Naive thymus-derived CD8-positive, alpha-beta T cell (primary cell): ENCODE measurements around the gene LMF1. TPM values are rescaled to one million over a fixed set of nuclear protein-coding genes. Genes with fewer than 3 reads are reported as not detected.

Source experiments
- ATAC-seq, 2 donors: fragments of 150-1000 bp; cut with Tn5 transposase in 1 of 2; sonication (Bioruptor Pico), chemical (Tn5 transposase) in 1 of 2; 1 replicate in 1 of 2; 2 replicates in 1 of 2; pipeline ENCODE4 v1.10.0; 2021; ENCODE audit warnings: mild to moderate bottlenecking in 2 of 2, moderate library complexity in 2 of 2
- POLR2A ChIA-PET: fragments of 350-600 bp; sonication (Branson Sonifier 250); formaldehyde crosslinking; loops from one replicate; lab custom pipeline; 2021; ENCODE audit warnings: antibody characterized with exemption; lab: Charles Lee
- DNase-seq, 10 donors: peaks; one replicate each; pipeline versions ENCODE4 v3.0.0 to v3.0.0-alpha.2; 2020 to 2022
- H3K27ac Mint-ChIP-seq, 10 donors: one replicate each; pipeline ENCODE4 v1.8.0; 2020 to 2022; ENCODE audit warnings: mild to moderate bottlenecking in 10 of 10, mixed read lengths in 10 of 10, moderate library complexity in 4 of 10, inconsistent platforms in 1 of 10
- H3K27me3 Mint-ChIP-seq, 5 donors: one replicate each; pipeline ENCODE4 v1.8.0; 2021 to 2022; ENCODE audit warnings: mixed read lengths in 5 of 5
- H3K36me3 Mint-ChIP-seq, 3 donors: one replicate each; pipeline ENCODE4 v1.8.0; 2020 to 2022; ENCODE audit warnings: mixed read lengths in 3 of 3, mild to moderate bottlenecking in 2 of 3, inconsistent platforms in 1 of 3
- H3K4me1 Mint-ChIP-seq, 4 donors: one replicate each; pipeline ENCODE4 v1.8.0; 2021 to 2022; ENCODE audit warnings: mixed read lengths in 4 of 4
- H3K4me3 Mint-ChIP-seq, 10 donors: one replicate each; pipeline ENCODE4 v1.8.0; 2020 to 2022; ENCODE audit warnings: mild to moderate bottlenecking in 10 of 10, mixed read lengths in 10 of 10, moderate library complexity in 6 of 10, inconsistent platforms in 1 of 10
- H3K9me3 Mint-ChIP-seq, 9 donors: one replicate each; pipeline ENCODE4 v1.8.0; 2020 to 2022; ENCODE audit warnings: mixed read lengths in 9 of 9, mild to moderate bottlenecking in 3 of 9, inconsistent platforms in 1 of 9, moderate library complexity in 1 of 9
- polyA plus RNA-seq, 3 donors: library from polyadenylated mRNA; unstranded; fragments of 300-500 nt; fragmentation: Illumina TruSeq; gene quantifications; one replicate each; pipeline ENCODE4 v1.2.3, GENCODE V29; 2021
- total RNA-seq, 8 experiments: library from RNA in 2 of 8; stranded (reverse) in 2 of 8; gene quantifications; one replicate each; pipeline ENCODE4 v1.2.3 and lab custom pipeline; 2021 to 2026

Gene LMF1
- total and polyA plus RNA-seq, 5 experiments from 2014 or later = 12.2 to 45.1 (median 13.6) TPM

DNA sequence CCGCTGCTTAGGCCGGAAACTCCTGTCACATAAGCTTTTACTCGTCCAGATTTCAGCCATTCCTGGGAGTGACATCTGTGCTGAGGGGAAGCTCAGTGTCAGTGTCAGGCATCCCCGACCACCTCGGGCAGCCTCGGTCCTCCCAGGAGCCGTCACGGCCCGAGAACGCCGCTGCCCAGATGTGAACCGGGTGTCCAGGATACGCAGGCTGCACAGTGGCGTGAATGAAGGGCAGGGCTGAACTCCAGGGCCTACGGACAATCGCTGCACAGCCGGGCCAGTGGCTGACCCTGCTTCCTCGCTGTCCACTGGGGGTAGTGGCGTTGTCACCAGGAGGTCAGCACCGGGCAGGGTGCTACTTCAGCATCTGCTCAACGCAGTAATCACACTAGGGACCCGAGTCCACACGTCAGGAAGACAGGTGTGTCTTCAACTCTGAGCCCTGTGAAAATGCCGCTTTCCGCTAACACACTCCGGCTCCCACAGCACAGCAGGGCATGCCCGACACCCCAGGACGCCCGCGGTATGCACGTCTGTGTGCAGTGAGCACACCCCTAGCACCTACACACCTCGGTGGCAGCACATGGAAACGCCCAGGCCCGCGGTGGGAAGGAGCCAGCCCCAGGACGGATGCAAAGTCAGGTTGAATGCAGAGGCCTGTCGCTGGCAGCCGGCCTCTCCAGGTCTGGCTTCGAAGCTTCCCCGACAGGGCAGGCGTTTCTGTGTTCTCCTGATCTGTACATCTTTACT is 3.1 kb downstream of the LMF1 start:
- POLR2A ChIA-PET = interaction anchor here (0.8 to 1.5 kb wide), 2 partner anchors 13 to 14 kb away, joined by 3 to 4 read pairs; partner anchors contain the start of gene SOX8
- no peaks in the 10 kb centered on the region for H3K27me3 Mint-ChIP-seq
- peaks cover 0 to 22% (median 12%) of the 10 kb centered on the region in 3 donors for H3K36me3 Mint-ChIP-seq
- DNase-seq (no peak), ATAC-seq (no peak)
- H3K4me3 Mint-ChIP-seq = peak overlapping the region in 3 of 10 donors; percentile 36 to 83 (median 60)
- peak overlapping the region in 1 of 10 donors; percentile 22 for H3K27ac Mint-ChIP-seq
- H3K4me1 Mint-ChIP-seq = peaks cover 20 to 60% (median 41%) of the 10 kb centered on the region in 4 donors
- no peaks in the 10 kb centered on the region for H3K9me3 Mint-ChIP-seq

DNA sequence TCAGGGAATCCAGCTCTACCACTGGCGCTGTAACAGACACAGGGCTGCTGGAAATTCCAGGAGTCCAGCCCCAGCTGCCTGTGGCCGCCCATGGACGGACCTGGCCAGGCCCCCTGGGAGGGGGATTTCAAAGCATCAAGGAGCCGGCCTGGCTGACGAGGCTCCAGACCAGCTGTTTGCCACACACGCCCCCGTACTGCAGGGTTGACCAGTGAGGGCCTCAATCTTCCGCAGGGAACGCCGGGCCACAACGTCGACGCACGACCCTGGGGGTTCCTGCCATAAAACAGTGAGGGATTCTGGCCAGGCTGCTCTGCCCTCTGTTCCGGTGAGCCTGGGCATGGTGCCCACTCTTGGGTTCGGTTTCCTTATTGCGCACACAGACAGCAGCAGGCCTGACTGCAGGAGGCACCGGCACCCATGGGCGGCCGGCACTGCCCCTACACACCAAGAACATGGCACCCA is 3.7 kb downstream of the LMF1 start:
- H3K4me3 Mint-ChIP-seq = no peak overlapping the region
- no peak overlapping the region for H3K27ac Mint-ChIP-seq
- H3K9me3 Mint-ChIP-seq = no peaks in the 10 kb centered on the region
- peaks cover 20 to 63% (median 41%) of the 10 kb centered on the region in 4 donors for H3K4me1 Mint-ChIP-seq
- H3K27me3 Mint-ChIP-seq = no peaks in the 10 kb centered on the region
- DNase-seq = no peak
- H3K36me3 Mint-ChIP-seq = peaks cover 0 to 22% (median 12%) of the 10 kb centered on the region in 3 donors
- ATAC-seq = no peak
- POLR2A ChIA-PET = interaction anchor here (1.5 kb wide), 1 partner anchor 14 kb away, joined by 4 read pairs; no protein-coding TSS in a partner anchor

DNA sequence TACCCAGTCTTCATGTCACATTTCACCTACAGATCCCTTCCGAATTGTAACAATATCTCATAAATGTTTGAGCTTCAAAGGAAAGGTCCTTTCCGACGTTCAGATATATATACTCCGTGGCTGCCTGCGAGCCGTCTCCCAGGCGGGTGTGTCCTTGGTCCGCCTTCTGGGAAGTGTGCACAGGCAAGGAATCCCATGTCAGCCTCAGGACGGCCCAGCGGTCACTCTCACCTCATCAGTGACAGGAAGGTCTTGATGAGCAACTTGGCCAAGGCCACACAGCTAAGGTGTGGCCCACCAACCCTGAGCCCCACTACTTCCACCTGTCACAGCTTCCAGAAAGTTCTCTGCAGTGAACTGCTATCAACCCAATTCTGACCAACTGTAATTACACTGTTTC is 4.3 kb downstream of the LMF1 start:
- POLR2A ChIA-PET = interaction anchor here (0.6 to 1.5 kb wide), 2 partner anchors 14 to 63 kb away, joined by 4 read pairs; no protein-coding TSS in a partner anchor
- Mint-ChIP-seq H3K4me3 (no peak overlapping the region), H3K9me3 (no peaks in the 10 kb centered on the region), H3K4me1 (peaks cover 19 to 61% (median 39%) of the 10 kb centered on the region in 4 donors), H3K27ac (no peak overlapping the region), H3K27me3 (no peaks in the 10 kb centered on the region), H3K36me3 (peaks cover 0 to 22% (median 12%) of the 10 kb centered on the region in 3 donors)
- ATAC-seq (no peak), DNase-seq (no peak)

DNA sequence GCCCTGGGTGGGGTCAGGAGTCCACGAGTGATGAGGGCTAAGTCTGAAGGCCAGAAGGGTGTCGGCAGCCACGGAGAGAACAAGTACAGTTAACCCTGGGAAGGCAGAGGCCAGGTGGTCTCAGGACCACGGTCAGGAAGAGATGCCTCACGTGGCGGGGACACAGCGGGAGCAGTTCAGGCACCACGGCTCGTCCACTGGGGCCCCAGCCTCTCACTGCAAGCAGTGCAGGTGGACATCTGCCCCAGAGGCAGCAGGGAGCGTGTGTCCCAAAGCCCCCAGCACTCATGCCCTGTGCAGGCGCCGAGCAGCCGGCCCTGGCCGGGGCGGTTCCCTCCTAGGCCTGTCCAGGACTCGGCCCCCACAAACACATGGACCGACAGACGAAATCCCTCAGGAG is 4.7 kb downstream of the LMF1 start:
- Mint-ChIP-seq H3K36me3 (peaks cover 0 to 22% (median 12%) of the 10 kb centered on the region in 3 donors), H3K4me3 (peak overlapping the region in 2 of 10 donors; percentile 45 to 74), H3K9me3 (no peaks in the 10 kb centered on the region), H3K4me1 (peaks cover 17 to 58% (median 36%) of the 10 kb centered on the region in 4 donors), H3K27ac (peak overlapping the region in 2 of 10 donors; percentile 35 to 76), H3K27me3 (no peaks in the 10 kb centered on the region)
- POLR2A ChIA-PET = interaction anchor here (0.6 kb wide), 1 partner anchor 64 kb away, joined by 4 read pairs; no protein-coding TSS in a partner anchor
- ATAC-seq (no peak), DNase-seq (no peak)

DNA sequence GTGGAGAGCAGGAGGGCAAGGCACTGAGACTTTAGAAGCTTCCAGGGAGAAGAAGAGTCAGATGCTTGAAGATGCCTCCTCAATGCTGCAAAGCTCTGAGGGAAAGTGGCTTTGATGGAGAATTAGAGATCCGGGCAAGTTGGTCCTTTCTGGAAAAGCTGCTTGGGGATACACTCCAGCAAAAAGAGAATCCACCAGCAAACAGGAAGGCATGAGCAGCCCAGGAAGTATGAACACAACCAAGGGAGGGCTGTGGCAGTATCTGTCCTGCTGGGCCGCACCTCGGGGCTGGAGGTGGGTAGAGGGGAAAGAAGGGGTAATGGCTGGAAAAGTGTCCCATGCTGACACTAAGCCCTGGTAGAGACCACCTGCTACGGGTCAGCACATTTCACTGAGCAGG is 5.3 kb downstream of the LMF1 start:
- peaks cover 17 to 58% (median 36%) of the 10 kb centered on the region in 4 donors for H3K4me1 Mint-ChIP-seq
- no peak for DNase-seq
- peaks cover 0 to 22% (median 12%) of the 10 kb centered on the region in 3 donors for H3K36me3 Mint-ChIP-seq
- H3K27me3 Mint-ChIP-seq = no peaks in the 10 kb centered on the region
- POLR2A ChIA-PET = interaction anchor here (1.4 kb wide), 1 partner anchor 16 kb away, joined by 3 read pairs; the partner anchor contains the start of gene SOX8
- peak overlapping the region in 4 of 10 donors; percentile 20 to 90 (median 52) for H3K27ac Mint-ChIP-seq
- no peaks in the 10 kb centered on the region for H3K9me3 Mint-ChIP-seq
- ATAC-seq = no peak
- H3K4me3 Mint-ChIP-seq = peak overlapping the region in 1 of 10 donors; percentile 24

DNA sequence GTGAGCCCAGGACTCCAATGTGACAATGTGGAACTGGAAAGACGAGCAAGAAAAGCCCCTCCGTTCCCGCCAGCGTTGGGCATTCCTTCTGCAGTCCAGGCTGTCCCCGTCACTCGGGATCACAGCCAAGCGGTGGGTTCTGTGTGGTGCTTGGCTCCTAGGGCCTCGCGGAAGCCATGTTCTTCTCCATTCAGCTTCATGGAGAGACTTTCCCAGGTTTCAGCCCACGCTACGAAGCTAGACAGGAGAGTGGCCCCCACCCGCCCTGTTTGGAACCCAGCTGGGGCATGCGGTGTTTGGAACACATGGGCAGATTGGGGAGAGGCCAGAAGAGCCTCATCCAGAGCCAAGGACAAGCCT is 5.8 kb downstream of the LMF1 start:
- no peak for ATAC-seq
- no peaks in the 10 kb centered on the region for H3K27me3 Mint-ChIP-seq
- H3K9me3 Mint-ChIP-seq = no peaks in the 10 kb centered on the region
- H3K4me1 Mint-ChIP-seq = peaks cover 17 to 58% (median 36%) of the 10 kb centered on the region in 4 donors
- H3K4me3 Mint-ChIP-seq = peak overlapping the region in 2 of 10 donors; percentile 24 to 63
- no peak for DNase-seq
- peaks cover 0 to 22% (median 12%) of the 10 kb centered on the region in 3 donors for H3K36me3 Mint-ChIP-seq
- peak overlapping the region in 3 of 10 donors; percentile 20 to 90 (median 43) for H3K27ac Mint-ChIP-seq
- POLR2A ChIA-PET = interaction anchor here (1.4 kb wide), 1 partner anchor 16 kb away, joined by 3 read pairs; the partner anchor contains the start of gene SOX8

DNA sequence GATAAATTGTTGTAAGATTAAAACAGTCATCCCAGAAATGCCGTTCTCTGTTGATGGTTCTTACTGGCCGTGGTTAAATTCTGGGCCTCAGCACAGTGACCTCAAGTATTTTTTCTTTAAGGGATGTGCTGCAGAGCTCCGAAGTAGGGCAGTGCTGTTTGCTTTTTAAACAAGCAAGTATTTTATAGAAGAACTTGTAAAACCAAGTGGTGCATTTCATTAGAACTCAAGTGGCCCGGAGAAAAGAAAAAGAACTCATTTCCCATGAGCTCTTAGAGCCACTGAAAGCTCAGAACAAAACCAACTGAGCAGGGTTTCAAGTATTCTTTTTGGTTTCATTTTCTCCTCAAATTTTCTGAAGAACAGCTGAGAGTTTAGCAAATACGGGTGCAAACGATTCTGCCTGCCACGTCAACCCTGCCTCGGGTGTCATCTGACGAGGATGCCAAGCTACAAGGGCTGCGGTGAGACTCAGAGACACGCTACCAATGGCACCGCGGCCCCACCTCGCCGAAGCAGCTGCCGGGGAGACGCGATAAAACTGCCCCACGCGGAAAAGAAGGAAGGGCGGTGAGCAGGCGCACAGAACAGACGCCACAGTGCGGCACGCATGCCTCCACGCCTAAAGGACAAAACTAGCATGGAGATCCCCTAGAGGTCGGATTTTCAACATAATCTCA is 6.3 kb downstream of the LMF1 start:
- POLR2A ChIA-PET = interaction anchor here (0.6 to 1.4 kb wide), 2 partner anchors 17 to 35 kb away, joined by 3 read pairs; partner anchors contain the start of gene SOX8
- DNase-seq = peak in 1 of 10 donors; percentile 41
- Mint-ChIP-seq H3K27me3 (no peaks in the 10 kb centered on the region), H3K4me3 (peak overlapping the region in 5 of 10 donors; percentile 8 to 63 (median 30)), H3K27ac (peak overlapping the region in 2 of 10 donors; percentile 20 to 90), H3K9me3 (no peaks in the 10 kb centered on the region), H3K4me1 (peaks cover 19 to 58% (median 36%) of the 10 kb centered on the region in 4 donors), H3K36me3 (peaks cover 0 to 22% (median 12%) of the 10 kb centered on the region in 3 donors)
- peak; percentile 30 to 44 for ATAC-seq

DNA sequence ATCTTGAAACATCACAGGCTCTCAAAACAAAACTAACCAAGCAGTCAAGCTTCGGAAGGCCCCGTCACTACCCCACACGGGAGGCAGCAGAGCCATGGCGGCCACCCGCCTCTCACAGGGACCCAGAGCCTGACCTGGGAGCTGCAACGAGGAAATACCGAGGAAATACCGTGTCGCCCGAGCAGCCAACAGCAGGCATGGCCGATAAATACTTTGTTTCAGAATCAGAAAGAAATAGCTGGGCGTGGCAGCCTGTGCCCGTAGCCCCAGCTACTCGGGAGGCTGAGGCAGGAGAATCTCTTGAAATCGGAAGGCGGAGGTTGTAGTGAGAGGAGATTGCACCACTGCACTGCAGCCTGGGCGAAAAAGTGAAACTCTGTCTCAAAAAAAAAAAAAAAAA is 6.9 kb downstream of the LMF1 start:
- POLR2A ChIA-PET = interaction anchor here (0.6 kb wide), 1 partner anchor 35 kb away, joined by 3 read pairs; no protein-coding TSS in a partner anchor
- Mint-ChIP-seq H3K36me3 (peaks cover 0 to 22% (median 12%) of the 10 kb centered on the region in 3 donors), H3K27ac (peak overlapping the region in 6 of 10 donors; percentile 20 to 90 (median 66)), H3K27me3 (no peaks in the 10 kb centered on the region), H3K4me1 (peaks cover 23 to 58% (median 38%) of the 10 kb centered on the region in 4 donors), H3K9me3 (no peaks in the 10 kb centered on the region), H3K4me3 (peak overlapping the region in 5 of 10 donors; percentile 36 to 63 (median 50))
- no peak for ATAC-seq
- no peak for DNase-seq

DNA sequence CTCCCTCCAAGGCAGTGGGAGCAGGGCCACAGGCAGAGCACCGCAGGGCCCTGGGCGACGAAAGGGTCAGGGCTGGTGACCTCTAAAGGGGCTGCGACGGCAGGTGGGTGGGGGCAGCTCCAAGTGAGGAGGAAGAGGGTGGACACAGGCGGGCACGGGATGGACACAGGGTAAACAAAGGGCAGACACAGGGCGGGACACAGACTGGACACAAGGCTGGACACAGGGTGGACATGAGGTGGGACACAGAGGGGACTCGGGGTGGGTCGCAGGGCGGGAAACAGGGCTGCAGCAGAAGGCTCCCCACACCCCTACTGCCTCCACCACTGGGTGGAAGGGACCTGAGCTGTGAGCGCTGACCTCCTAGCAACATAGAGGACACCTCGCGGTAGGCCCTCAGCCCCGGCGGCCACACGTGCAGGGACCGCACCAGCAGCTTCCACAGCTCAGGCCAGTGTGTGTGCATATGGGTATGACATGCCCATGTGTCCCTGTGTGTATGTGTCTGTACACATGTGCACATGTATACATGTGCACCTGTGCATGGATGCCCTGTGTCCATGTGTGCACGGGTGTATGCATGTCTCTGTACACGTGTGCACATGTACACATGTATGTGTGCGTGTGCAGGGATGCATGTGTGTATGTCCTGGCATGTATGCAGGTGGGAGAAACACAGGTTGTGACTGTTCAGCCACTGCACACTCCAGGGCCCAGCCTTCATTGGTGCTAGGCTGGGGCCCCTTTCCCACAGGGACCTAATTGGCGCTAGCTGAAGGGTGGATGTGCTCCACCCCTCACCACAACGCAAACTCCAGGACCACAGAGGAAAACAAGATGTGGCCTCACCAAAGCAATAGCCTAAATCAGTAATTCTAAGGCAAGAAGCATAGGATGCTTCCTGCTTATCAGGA is 7.6 kb downstream of the LMF1 start:
- peaks cover 22 to 52% (median 31%) of the 10 kb centered on the region in 4 donors for H3K4me1 Mint-ChIP-seq
- DNase-seq (no peak), ATAC-seq (no peak)

DNA sequence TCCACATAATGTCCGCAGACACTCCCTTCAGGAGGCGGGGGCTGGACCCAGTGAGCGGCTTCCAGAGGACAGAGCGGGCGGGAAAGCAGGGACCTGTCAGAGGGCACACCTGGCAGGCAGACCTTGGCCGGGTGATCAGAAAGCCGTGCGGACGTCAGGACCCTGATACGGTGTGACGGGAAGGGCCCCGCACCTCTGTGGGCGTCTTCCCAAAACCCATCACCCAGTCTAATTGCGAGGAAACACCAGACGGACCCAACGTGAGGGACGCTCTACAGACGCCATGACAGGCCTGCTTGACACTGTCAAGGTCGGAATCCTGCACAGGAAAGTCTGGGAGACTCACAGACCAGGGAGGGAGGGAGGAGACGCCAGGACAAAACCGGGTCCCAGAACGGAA is 8.4 kb downstream of the LMF1 start:
- Mint-ChIP-seq H3K27me3 (no peaks in the 10 kb centered on the region), H3K27ac (no peak overlapping the region), H3K9me3 (no peaks in the 10 kb centered on the region), H3K36me3 (peaks cover 0 to 22% (median 12%) of the 10 kb centered on the region in 3 donors), H3K4me3 (no peak overlapping the region), H3K4me1 (peaks cover 21 to 53% (median 32%) of the 10 kb centered on the region in 4 donors)
- ATAC-seq = no peak
- POLR2A ChIA-PET = no interaction called here
- no peak for DNase-seq

More for the DNA sequence above, 7.6 kb downstream of the LMF1 start:
- no peaks in the 10 kb centered on the region for H3K27me3 Mint-ChIP-seq
- H3K36me3 Mint-ChIP-seq = peaks cover 0 to 22% (median 12%) of the 10 kb centered on the region in 3 donors
- H3K4me3 Mint-ChIP-seq = peak overlapping the region in 5 of 10 donors; percentile 36 to 63 (median 50)
- no peaks in the 10 kb centered on the region for H3K9me3 Mint-ChIP-seq
- POLR2A ChIA-PET = no interaction called here
- H3K27ac Mint-ChIP-seq = peak overlapping the region in 7 of 10 donors; percentile 20 to 90 (median 67)

DNA sequence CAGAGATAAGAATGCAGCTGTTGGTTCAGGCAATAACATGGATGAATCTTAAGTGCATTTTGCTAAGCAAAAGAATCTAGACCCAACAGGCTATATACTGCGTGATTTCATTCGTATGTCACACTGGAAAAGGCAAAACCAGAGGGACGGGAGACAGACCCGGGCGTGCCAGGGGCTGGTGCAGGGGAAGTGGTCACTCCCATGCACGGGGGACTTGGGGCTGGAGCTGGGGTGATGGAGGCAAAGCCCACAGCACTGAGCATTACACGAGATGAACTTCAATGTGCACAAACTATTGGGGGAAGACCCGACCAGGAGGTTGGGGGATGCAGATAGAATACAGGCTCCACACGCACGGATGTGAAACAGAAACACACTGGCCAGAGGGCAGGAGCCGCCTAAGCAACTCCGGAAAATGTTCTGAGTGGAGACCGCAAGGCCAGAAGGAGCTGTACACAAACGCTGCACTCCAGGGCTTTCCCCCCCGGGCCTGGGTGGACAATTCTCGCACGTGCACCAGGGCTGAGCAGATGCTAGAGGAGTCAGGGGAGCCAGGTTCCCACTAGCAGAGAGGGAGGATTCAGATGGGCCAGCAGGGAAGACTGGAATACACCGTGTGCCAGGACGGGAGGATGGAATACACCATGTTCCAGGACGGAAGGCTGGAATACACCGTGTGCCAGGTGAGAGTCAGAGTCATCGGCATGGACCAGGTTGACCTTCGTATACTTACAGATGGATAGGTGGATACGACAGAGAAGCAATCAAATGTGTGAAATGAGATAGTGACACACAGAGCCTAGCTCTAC is 11.3 kb downstream of the LMF1 start:
- Mint-ChIP-seq H3K36me3 (peaks cover 0 to 9% (median 0%) of the 10 kb centered on the region in 3 donors), H3K4me1 (peaks cover 21 to 48% (median 25%) of the 10 kb centered on the region in 4 donors), H3K4me3 (no peak overlapping the region), H3K27me3 (no peaks in the 10 kb centered on the region), H3K27ac (peak overlapping the region in 1 of 10 donors; percentile 75), H3K9me3 (no peaks in the 10 kb centered on the region)
- ATAC-seq (no peak), DNase-seq (no peak)
- POLR2A ChIA-PET = no interaction called here
